ENCODE results near the gene BCAT1.
"Not testable (repeated sequence)": the region's sequence is repeated elsewhere in the genome, so short reads cannot be mapped to it uniquely, and the experiment has no call there.

BCAT1 gene

DNA sequence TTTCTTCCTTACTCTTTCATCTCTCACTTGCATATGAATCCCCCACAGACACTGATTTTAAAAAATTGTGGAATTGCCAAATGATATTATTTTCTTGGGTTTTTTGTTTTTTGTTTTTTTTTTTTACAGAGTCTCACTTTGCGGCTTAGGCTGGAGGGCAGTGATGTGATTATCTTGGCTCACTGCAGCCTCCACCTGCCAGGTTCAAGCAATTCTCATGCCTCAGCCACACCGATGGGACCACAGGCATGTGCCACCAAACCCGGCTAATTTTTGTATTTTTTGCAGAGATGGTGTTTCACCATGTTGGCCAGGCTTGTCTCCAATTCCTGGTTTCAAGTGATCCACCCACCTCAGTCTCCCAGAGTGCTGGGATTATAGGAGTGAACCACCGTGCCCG, 68.2 kb downstream of the BCAT1 start:
- DNase-seq (ENCODE audit: low read depth in 2 of 2), result no peak
- H3K4me3 ChIP-seq (replicated peaks in 1 of 2; ENCODE audit: low read depth in 2 of 2, low read length in 2 of 2), result no peak overlapping the region
- no peak for TF ChIP-seq CTCF (IDR thresholded peaks at IDR 0.05; ENCODE audit: low read depth, low read length)

DNA sequence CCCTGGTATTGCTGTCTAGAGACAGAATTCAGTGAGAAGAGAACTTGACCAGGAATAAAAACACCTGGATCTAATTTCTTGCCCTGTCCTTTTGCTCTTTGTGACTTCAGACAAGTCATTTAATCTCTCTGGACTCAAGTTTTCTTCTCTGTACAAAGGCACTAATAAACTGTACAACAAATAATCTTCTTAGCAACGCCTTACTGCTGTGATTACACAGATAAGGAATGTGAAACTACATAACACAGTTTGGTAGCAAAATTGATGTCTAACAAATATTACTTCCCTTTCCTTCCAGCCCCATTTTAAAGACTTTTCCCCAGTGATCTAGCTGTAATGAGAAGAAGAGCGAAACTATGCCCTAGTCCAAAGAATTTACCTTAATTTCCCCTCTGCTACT, 69.3 kb downstream of the BCAT1 start:
- H3K4me3 ChIP-seq (replicated peaks in 1 of 2; ENCODE audit: low read depth in 2 of 2, low read length in 2 of 2), result no peak overlapping the region

DNA sequence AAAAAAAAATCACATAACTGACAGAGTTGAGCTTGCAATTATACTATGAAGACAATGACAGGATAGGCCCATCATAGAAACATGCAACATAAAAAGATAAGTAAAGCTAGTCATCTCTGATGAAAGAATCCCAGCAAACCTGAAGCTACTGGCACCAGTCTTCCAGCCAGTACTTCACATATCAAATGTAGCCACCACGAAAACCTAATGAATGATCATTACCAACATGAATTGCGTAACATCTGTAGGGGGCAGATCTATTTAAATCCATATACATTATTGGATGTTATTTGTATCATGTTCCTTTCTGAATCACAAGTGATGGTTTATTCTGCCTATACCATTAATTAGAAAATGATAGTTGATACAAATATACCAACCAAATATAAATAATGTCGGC, 73.9 kb downstream of the BCAT1 start:
- TF ChIP-seq CTCF (IDR thresholded peaks at IDR 0.05; ENCODE audit: low read depth, low read length), result no peak
- no peak overlapping the region for H3K4me3 ChIP-seq (replicated peaks in 1 of 2; ENCODE audit: low read depth in 2 of 2, low read length in 2 of 2)
- DNase-seq (ENCODE audit: low read depth in 2 of 2), result no peak

More for the DNA sequence above, 69.3 kb downstream of the BCAT1 start:
- TF ChIP-seq CTCF (IDR thresholded peaks at IDR 0.05; ENCODE audit: low read depth, low read length), result no peak
- no peak for DNase-seq (ENCODE audit: low read depth in 2 of 2)

DNA sequence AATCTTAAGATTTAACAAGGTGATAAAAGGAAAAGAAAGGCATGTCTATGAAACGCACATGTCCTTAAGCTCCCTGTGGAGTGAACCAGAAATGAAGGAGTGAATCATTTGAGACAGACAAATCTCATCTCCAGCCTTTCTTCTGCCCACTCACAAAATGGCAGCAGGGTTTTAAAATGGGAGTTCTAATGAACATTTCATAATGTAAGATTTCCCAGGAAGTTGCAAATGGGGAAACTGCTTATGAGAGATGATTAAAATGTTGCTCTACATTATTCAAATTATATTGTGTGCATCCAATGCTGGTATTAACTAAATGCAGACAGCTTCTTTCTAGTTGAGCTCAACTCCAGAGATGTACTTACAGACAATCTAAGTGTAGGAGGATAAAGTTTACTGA, 76.7 kb downstream of the BCAT1 start:
- TF ChIP-seq CTCF (IDR thresholded peaks at IDR 0.05; ENCODE audit: low read depth, low read length), result no peak
- DNase-seq (ENCODE audit: low read depth in 2 of 2), result no peak
- no peak overlapping the region for H3K4me3 ChIP-seq (replicated peaks in 1 of 2; ENCODE audit: low read depth in 2 of 2, low read length in 2 of 2)

DNA sequence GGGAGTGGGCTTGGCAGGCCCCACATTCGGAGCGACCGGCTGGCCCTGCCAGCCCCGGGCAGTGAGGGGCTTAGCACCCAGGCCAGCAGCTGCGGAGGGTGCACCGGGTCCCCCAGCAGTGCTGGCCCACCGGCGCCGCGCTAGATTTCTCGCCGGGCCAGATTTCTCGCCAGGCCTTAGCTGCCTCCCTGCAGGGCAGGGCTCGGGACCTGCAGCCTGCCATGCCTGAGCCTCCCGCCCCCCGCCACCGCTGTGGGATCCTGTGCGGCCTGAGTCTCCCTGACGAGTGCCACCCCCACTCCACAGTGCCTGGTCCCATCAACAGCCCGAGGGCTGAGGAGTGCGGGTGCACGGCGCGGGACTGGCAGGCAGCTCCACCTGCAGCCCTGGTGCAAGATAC, 82.8 kb downstream of the BCAT1 start:
- DNase-seq (ENCODE audit: low read depth in 2 of 2); H3K4me3 ChIP-seq (replicated peaks in 1 of 2; ENCODE audit: low read depth in 2 of 2, low read length in 2 of 2): not testable (repeated sequence)

DNA sequence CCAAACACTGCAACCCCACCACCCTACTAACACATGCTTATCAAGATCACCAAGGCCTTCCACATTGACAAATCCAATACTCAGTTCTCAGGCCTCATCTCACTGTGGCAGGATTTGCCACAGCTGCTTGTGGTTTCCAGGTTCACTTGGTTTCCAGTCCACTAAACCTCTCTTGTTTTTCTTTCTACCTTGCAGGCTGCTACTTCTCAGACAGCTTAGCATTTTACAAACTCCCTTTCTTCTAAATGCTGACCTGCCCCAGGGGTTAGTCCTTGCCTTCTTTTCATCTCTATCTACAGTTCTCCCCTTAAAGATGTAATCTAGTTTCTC, 84.1 kb downstream of the BCAT1 start:
- H3K4me3 ChIP-seq (replicated peaks in 1 of 2; ENCODE audit: low read depth in 2 of 2, low read length in 2 of 2), result no peak overlapping the region
- peak in 1 of 2 donors; percentile 46 for DNase-seq (ENCODE audit: low read depth in 2 of 2)
- no peak for TF ChIP-seq CTCF (IDR thresholded peaks at IDR 0.05; ENCODE audit: low read depth, low read length)

DNA sequence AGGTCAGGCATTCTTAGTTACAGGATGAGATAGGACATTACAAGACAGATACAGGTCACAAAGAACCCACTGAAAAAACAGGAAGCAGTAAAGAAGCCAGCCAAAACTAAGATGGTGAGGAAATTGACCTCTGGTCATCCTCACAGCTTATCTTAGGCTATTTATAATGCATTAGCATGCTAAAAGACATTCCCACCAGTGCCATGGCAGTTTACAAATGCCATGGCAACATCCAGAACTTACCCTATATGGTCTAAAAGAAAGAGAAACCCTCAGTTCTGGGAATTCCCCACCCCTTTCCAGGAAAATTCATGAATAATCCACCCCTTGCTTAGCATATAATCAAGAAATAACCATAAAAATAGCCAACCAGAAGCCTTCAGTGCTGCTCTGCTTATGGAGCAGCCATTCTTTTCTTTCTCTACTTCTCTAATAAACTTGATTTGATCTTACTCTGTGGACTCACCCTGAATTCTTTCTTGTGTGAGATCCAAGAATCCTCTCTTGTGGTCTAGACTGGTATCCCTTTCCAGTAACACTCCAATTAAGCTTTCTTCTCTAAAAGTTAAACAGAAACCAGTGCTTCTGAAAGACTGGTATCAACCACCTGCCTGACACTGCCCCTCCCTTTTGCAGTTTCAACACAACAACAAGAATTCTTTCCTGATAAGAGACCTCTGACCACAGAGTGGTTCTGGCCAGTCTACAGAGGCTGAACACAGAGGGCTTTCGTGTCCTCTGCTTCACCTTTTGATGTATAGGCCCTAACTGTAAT, 86.9 kb downstream of the BCAT1 start:
- no peak for TF ChIP-seq CTCF (IDR thresholded peaks at IDR 0.05; ENCODE audit: low read depth, low read length)
- peak; percentile 43 to 57 for DNase-seq (ENCODE audit: low read depth in 2 of 2)
- no peak overlapping the region for H3K4me3 ChIP-seq (replicated peaks in 1 of 2; ENCODE audit: low read depth in 2 of 2, low read length in 2 of 2)
